ENCODE data around the gene OR51T1. TPM values are rescaled to one million over a fixed set of nuclear protein-coding genes. Genes with fewer than 3 reads are reported as not detected.

OR51T1 gene
- total RNA-seq, 1 experiment from 2014 or later, result not detected

DNA sequence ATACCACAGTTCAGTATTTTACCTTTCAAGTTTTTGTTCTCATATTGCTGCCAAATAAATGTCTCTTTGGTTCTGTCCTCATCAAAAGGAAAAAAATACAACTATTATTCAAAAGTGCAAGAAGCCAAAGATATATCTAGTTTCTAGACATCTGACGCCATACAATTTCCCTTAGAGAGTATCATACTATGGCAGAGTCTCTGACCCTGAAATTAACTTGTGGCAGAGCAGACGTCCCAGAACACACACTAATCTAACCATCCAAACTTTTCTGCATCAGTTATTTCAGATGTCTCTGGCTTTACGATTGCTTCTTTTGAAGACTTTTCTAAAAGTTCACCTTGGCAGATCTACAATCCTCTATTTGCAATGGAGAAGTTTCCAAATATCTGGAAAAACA, 2.7 kb downstream of the OR51T1 start:
- Histone ChIP-seq H3K27me3 (ENCODE audit: insufficient read depth, low read length) (no peaks in the 10 kb centered on the region), H4K5ac (ENCODE audit: insufficient read length, low read depth, low read length) (no peak overlapping the region), H2BK12ac (ENCODE audit: insufficient read length, low read depth, low read length) (no peak overlapping the region), H3T11ph (ENCODE audit: low read length) (no peak overlapping the region), H3K79me2 (ENCODE audit: insufficient read depth, low read length) (no peaks in the 10 kb centered on the region), H3K79me1 (ENCODE audit: insufficient read depth, low read depth, low read length, poor library complexity, severe bottlenecking) (no peaks in the 10 kb centered on the region), H3K18ac (ENCODE audit: insufficient read length, low read depth, low read length) (no peak overlapping the region), H3K4me1 (ENCODE audit: insufficient read depth, low read length) (no peaks in the 10 kb centered on the region), H3K4me2 (ENCODE audit: insufficient read depth, insufficient read length, low read length) (no peak overlapping the region), H2AFZ (ENCODE audit: low read length) (no peak overlapping the region), H3K27ac (ENCODE audit: insufficient read length, low read depth, low read length) (no peak overlapping the region), H3K23ac (ENCODE audit: insufficient read length, low read depth, low read length) (no peak overlapping the region), H2BK20ac (ENCODE audit: low read depth, low read length, poor library complexity, severe bottlenecking) (no peak overlapping the region), H2BK120ac (ENCODE audit: low read depth, low read length, poor library complexity, severe bottlenecking) (no peak overlapping the region), H4K20me1 (ENCODE audit: control insufficient read depth, insufficient read depth, insufficient read length) (no peaks in the 10 kb centered on the region), H3K23me2 (ENCODE audit: insufficient read length, low read depth, low read length, poor library complexity, severe bottlenecking) (no peaks in the 10 kb centered on the region), H2BK15ac (ENCODE audit: low read depth, low read length) (no peak overlapping the region), H3K9ac (ENCODE audit: extremely low read depth, insufficient read length, low read length) (no peak overlapping the region), H3K4ac (ENCODE audit: low read depth, low read length) (no peak overlapping the region), H3K9me3 (ENCODE audit: control insufficient read depth, low read depth, low read length) (no peaks in the 10 kb centered on the region), H3K56ac (ENCODE audit: insufficient read length, low read depth, low read length) (no peak overlapping the region), H2BK5ac (ENCODE audit: insufficient read length, low read length) (no peak overlapping the region), H4K91ac (ENCODE audit: insufficient read length, low read depth, low read length) (no peak overlapping the region), H4K8ac (replicated peaks; ENCODE audit: insufficient read length, low read depth, low read length) (no peak overlapping the region), H2AK5ac (ENCODE audit: insufficient read length, low read length) (no peak overlapping the region), H3K14ac (ENCODE audit: insufficient read depth, low read length) (no peak overlapping the region)
- TF ChIP-seq, protein P1, sequence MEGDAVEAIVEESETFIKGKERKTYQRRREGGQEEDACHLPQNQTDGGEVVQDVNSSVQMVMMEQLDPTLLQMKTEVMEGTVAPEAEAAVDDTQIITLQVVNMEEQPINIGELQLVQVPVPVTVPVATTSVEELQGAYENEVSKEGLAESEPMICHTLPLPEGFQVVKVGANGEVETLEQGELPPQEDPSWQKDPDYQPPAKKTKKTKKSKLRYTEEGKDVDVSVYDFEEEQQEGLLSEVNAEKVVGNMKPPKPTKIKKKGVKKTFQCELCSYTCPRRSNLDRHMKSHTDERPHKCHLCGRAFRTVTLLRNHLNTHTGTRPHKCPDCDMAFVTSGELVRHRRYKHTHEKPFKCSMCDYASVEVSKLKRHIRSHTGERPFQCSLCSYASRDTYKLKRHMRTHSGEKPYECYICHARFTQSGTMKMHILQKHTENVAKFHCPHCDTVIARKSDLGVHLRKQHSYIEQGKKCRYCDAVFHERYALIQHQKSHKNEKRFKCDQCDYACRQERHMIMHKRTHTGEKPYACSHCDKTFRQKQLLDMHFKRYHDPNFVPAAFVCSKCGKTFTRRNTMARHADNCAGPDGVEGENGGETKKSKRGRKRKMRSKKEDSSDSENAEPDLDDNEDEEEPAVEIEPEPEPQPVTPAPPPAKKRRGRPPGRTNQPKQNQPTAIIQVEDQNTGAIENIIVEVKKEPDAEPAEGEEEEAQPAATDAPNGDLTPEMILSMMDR (conservative IDR thresholded peaks at IDR 0.05), result no peak
- no peak overlapping the region for H3K4me3 Mint-ChIP-seq
- peaks cover 2% of the 10 kb centered on the region; the same call in 1 of the 2 replicates for H3K27me3 Mint-ChIP-seq (ENCODE audit: low read depth)
- WGBS (ENCODE audit: extremely low coverage, insufficient read length, low lambda C conversion rate), result no CpG with 5 or more reads among the region's 3 CpGs
- DNase-seq, result no peak
- no peak overlapping the region for H3K27ac Mint-ChIP-seq
- H3K4me1 Mint-ChIP-seq, result no peaks in the 10 kb centered on the region
- no peaks in the 10 kb centered on the region for H3K36me3 Mint-ChIP-seq (ENCODE audit: insufficient read depth in 1 of 3, low read depth in 3 of 3)
- no peaks in the 10 kb centered on the region for H3K9me3 Mint-ChIP-seq
